ENCODE measurements around the gene AGBL4. TPM values are rescaled to one million over a fixed set of nuclear protein-coding genes. Genes with fewer than 3 reads are reported as not detected.

The AGBL4 gene
- total RNA-seq, 4 donors from 2014 or later: not detected

DNA sequence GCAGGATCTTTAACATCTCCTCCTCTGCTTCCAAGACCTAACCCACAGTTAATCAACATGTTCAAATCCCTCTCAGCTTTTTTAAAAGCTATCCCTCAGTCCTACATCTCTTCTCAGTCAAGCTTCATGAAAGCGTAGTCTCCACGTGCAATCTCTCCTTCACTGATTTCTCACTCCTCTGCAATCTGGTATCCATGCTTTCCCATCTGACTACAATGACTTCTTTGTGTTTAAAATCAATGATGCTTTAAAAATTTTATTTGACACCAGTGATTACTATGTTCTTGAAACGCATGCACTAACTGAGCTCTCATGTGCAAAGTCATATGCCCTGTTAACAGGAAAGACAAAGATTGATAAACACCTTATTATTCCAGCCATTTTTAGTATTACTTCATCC, 1179.6 kb downstream of the AGBL4 start:
- intact Hi-C loops (cut with DNase I; ENCODE audit: low total_unique reads): no loop called here
- DNase-seq: no peak
- Histone ChIP-seq H3K36me3 (no peaks in the 10 kb centered on the region), H3K27ac (no peak overlapping the region), H3K9me3 (no peaks in the 10 kb centered on the region), H3K27me3 (no peaks in the 10 kb centered on the region), H3K4me3 (no peak overlapping the region), H3K4me1 (no peaks in the 10 kb centered on the region)
- TF ChIP-seq POLR2A (IDR thresholded peaks at IDR 0.05): no peak
- TF ChIP-seq, protein P1, sequence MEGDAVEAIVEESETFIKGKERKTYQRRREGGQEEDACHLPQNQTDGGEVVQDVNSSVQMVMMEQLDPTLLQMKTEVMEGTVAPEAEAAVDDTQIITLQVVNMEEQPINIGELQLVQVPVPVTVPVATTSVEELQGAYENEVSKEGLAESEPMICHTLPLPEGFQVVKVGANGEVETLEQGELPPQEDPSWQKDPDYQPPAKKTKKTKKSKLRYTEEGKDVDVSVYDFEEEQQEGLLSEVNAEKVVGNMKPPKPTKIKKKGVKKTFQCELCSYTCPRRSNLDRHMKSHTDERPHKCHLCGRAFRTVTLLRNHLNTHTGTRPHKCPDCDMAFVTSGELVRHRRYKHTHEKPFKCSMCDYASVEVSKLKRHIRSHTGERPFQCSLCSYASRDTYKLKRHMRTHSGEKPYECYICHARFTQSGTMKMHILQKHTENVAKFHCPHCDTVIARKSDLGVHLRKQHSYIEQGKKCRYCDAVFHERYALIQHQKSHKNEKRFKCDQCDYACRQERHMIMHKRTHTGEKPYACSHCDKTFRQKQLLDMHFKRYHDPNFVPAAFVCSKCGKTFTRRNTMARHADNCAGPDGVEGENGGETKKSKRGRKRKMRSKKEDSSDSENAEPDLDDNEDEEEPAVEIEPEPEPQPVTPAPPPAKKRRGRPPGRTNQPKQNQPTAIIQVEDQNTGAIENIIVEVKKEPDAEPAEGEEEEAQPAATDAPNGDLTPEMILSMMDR (IDR thresholded peaks at IDR 0.05 in 4 of 5, conservative IDR thresholded peaks at IDR 0.05 in 1 of 5): no peak
- ATAC-seq: no peak
- in situ Hi-C loops (cut with MboI; ENCODE audit: low sequenced_read_pairs in 4 of 4): no loop called here

DNA sequence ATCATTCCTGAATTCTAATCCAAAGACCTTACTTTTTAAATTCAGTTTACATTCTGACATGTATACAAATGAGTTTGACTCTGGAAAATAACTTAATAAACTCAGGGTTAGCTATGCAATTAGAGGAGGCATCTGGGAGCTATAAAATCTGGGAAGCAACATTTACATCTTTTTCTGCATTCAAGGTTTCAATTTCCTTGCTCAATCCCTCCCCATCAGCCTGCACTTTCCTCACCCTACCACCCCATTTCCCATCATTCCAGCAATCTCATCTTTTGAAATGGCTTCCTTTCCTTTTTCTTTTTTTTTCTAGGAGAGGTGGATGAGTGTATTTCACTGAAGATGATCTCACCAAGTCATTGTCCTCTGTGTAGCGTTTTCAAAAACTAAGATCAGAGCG, 1181.8 kb downstream of the AGBL4 start:
- TF ChIP-seq, protein P1 (IDR thresholded peaks at IDR 0.05 in 4 of 5, conservative IDR thresholded peaks at IDR 0.05 in 1 of 5): no peak
- TF ChIP-seq POLR2A (IDR thresholded peaks at IDR 0.05): no peak
- intact Hi-C loops (cut with DNase I; ENCODE audit: low total_unique reads) (no loop called here), in situ Hi-C loops (cut with MboI; ENCODE audit: low sequenced_read_pairs in 4 of 4) (no loop called here)
- no peak for DNase-seq
- Histone ChIP-seq H3K9me3 (no peaks in the 10 kb centered on the region), H3K27me3 (no peaks in the 10 kb centered on the region), H3K4me3 (no peak overlapping the region), H3K27ac (no peak overlapping the region), H3K4me1 (no peaks in the 10 kb centered on the region), H3K36me3 (no peaks in the 10 kb centered on the region)
- ATAC-seq: no peak

DNA sequence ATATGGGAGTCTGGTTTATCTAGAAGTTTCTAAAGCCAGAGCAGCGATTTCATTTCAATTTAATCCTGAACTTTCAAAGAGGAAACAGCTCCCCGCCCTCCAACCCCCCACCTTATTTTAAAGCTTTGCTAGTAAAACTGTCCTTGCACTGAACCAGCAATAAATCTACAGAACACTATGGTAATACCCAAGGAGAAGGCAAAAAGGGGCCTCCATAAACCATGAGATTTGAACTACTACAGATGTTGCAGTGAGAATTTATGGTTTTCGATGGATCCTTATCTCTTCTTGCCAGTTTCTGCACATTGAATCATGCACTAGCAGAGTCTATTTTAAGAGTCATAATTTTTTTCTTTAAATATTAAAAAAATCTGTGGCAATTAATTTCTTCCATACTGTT, 1182.3 kb downstream of the AGBL4 start:
- ATAC-seq (no peak), DNase-seq (no peak)
- Histone ChIP-seq H3K27ac (no peak overlapping the region), H3K27me3 (no peaks in the 10 kb centered on the region), H3K4me1 (no peaks in the 10 kb centered on the region), H3K4me3 (no peak overlapping the region), H3K36me3 (no peaks in the 10 kb centered on the region), H3K9me3 (no peaks in the 10 kb centered on the region)
- TF ChIP-seq POLR2A (IDR thresholded peaks at IDR 0.05): no peak
- TF ChIP-seq, protein P1 (IDR thresholded peaks at IDR 0.05 in 4 of 5, conservative IDR thresholded peaks at IDR 0.05 in 1 of 5): no peak
- in situ Hi-C loops (cut with MboI; ENCODE audit: low sequenced_read_pairs in 4 of 4): no loop called here
- intact Hi-C loops (cut with DNase I; ENCODE audit: low total_unique reads): no loop called here

DNA sequence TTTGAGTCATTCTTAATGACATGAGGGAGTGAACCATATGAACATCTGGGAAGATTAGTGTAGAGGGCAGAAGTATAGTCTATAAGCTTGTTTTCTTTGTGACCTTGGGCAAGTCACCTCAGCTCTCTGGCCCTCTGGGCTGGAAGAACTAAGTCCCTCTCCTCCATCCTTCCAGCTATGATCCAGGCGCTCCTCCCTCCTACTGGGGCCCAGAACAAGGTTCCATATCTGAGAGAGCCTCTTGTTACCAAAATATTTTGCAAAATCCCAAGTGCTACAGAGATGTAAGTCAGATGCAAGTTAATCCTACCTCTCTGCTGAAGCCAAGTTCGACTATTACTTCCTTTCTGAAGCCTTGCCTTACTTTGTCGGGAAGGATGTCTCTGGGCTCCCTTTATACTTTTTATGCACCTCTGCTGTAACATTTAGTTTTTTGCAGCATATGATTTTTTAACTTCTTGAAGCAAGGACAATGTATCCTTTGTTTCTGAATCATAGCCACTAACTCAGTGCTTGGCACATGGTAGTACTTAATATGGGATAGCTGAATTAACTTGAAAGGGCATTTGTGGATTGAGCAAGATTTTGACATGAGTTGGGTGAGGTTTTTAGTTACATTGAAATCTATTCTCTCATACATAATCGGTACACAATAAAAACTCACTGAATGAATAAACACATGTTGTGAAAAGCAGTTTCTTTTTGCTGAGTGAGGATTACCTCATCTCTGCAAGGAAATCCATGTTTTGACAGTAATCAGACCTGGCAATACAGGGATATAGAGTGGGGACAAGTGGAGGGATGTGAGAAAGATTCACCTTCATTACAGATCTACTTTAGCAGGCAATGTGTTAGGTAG, 1192.4 kb downstream of the AGBL4 start:
- in situ Hi-C loops (cut with MboI; ENCODE audit: low sequenced_read_pairs in 4 of 4): no loop called here
- no peaks in the 10 kb centered on the region for H3K36me3 ChIP-seq
- TF ChIP-seq POLR2A (IDR thresholded peaks at IDR 0.05): no peak
- TF ChIP-seq, protein P1 (IDR thresholded peaks at IDR 0.05 in 4 of 5, conservative IDR thresholded peaks at IDR 0.05 in 1 of 5): no peak
- H3K4me1 ChIP-seq: no peaks in the 10 kb centered on the region
- peaks cover 0 to 8% (median 4%) of the 10 kb centered on the region in 3 donors for H3K27me3 ChIP-seq
- intact Hi-C loops (cut with DNase I; ENCODE audit: low total_unique reads): no loop called here
- ATAC-seq (no peak), DNase-seq (no peak)
- H3K27ac ChIP-seq: no peak overlapping the region
- H3K9me3 ChIP-seq: no peaks in the 10 kb centered on the region
- H3K4me3 ChIP-seq: no peak overlapping the region
